ENCODE results near the gene DPF3. TPM values are rescaled to one million over a fixed set of nuclear protein-coding genes. Genes with fewer than 3 reads are reported as not detected.

Gene DPF3
- total and polyA plus RNA-seq, 2 donors (not counting 1 experiment from before 2014, with no cell fraction given): 7.6 to 13.7 TPM

DNA sequence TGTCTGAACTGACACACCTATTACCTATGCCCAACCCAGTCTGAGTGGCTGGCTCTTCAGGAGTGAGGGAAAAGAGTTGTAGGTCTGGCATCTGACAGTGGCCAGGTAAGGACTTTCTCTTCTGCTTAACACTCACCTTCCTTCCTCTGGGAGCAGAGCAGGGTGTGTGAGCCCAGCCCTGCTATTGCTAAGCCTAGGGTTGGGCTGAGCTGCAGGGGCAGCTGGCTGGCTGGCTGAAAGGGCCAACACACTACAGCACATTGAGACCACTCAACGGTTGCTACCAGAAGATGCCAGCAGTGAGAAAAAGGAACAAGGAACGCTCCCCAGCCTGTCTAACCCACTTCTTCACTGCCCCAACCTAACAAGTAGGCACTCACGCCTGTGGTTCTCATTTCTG is 201.2 kb downstream of the DPF3 start:
- Histone ChIP-seq H2AFZ (ENCODE audit: low read length) (no peak overlapping the region), H4K20me1 (ENCODE audit: control insufficient read depth, extremely low read depth, insufficient read depth, low read length) (no peaks in the 10 kb centered on the region)
- TF ChIP-seq, protein P1, sequence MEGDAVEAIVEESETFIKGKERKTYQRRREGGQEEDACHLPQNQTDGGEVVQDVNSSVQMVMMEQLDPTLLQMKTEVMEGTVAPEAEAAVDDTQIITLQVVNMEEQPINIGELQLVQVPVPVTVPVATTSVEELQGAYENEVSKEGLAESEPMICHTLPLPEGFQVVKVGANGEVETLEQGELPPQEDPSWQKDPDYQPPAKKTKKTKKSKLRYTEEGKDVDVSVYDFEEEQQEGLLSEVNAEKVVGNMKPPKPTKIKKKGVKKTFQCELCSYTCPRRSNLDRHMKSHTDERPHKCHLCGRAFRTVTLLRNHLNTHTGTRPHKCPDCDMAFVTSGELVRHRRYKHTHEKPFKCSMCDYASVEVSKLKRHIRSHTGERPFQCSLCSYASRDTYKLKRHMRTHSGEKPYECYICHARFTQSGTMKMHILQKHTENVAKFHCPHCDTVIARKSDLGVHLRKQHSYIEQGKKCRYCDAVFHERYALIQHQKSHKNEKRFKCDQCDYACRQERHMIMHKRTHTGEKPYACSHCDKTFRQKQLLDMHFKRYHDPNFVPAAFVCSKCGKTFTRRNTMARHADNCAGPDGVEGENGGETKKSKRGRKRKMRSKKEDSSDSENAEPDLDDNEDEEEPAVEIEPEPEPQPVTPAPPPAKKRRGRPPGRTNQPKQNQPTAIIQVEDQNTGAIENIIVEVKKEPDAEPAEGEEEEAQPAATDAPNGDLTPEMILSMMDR (conservative IDR thresholded peaks at IDR 0.05 in 1 of 2, IDR thresholded peaks at IDR 0.05 in 1 of 2; ENCODE audit: low read depth in 1 of 2, low read length in 2 of 2): no peak
- TF ChIP-seq EZH2 (IDR thresholded peaks at IDR 0.05; ENCODE audit: low read length, missing control alignments): no peak

GRCh38 chr14:72690324-72690723 is 203.6 kb downstream of the DPF3 start:
- Histone ChIP-seq H3K4me2 (ENCODE audit: extremely low read depth, insufficient read depth, low read length) (no peak overlapping the region), H3K9ac (ENCODE audit: insufficient read depth, low read length) (no peak overlapping the region), H3K27me3 (ENCODE audit: control insufficient read depth, insufficient read depth, low read length) (no peaks in the 10 kb centered on the region), H3K79me2 (ENCODE audit: control insufficient read depth, insufficient read depth, low read length) (no peaks in the 10 kb centered on the region), H3K4me1 (ENCODE audit: control insufficient read depth, extremely low read depth, insufficient read depth, low read length) (peaks cover 3% of the 10 kb centered on the region), H4K20me1 (ENCODE audit: control insufficient read depth, extremely low read depth, insufficient read depth, low read length) (no peaks in the 10 kb centered on the region), H3K9me3 (ENCODE audit: control insufficient read depth, insufficient read depth, low read depth, low read length) (no peaks in the 10 kb centered on the region), H3K27ac (ENCODE audit: insufficient read depth, low read length) (no peak overlapping the region), H2AFZ (ENCODE audit: low read length) (no peak overlapping the region), H3K36me3 (ENCODE audit: control insufficient read depth, insufficient read depth, low read length) (peaks cover 15% of the 10 kb centered on the region), H3K4me3 (replicated peaks in 1 of 4; ENCODE audit: control extremely low read depth in 1 of 4, insufficient read depth in 1 of 4, low read depth in 3 of 4, low read length in 4 of 4) (no peak overlapping the region)
- no peak for TF ChIP-seq EZH2 (IDR thresholded peaks at IDR 0.05; ENCODE audit: low read length, missing control alignments)
- TF ChIP-seq, protein P1 (conservative IDR thresholded peaks at IDR 0.05 in 1 of 2, IDR thresholded peaks at IDR 0.05 in 1 of 2; ENCODE audit: low read depth in 1 of 2, low read length in 2 of 2): no peak
- DNase-seq (ENCODE audit: low read depth in 2 of 2): no peak

More for the DNA sequence above, 201.2 kb downstream of the DPF3 start:
- no peak overlapping the region for H3K27ac ChIP-seq (ENCODE audit: insufficient read depth, low read length)
- H3K36me3 ChIP-seq (ENCODE audit: control insufficient read depth, insufficient read depth, low read length): peaks cover 15% of the 10 kb centered on the region
- no peaks in the 10 kb centered on the region for H3K4me1 ChIP-seq (ENCODE audit: control insufficient read depth, extremely low read depth, insufficient read depth, low read length)
- no peak overlapping the region for H3K9ac ChIP-seq (ENCODE audit: insufficient read depth, low read length)
- no peak for DNase-seq (ENCODE audit: low read depth in 2 of 2)
- no peaks in the 10 kb centered on the region for H3K27me3 ChIP-seq (ENCODE audit: control insufficient read depth, insufficient read depth, low read length)
- no peak overlapping the region for H3K4me2 ChIP-seq (ENCODE audit: extremely low read depth, insufficient read depth, low read length)
- H3K9me3 ChIP-seq (ENCODE audit: control insufficient read depth, insufficient read depth, low read depth, low read length): no peaks in the 10 kb centered on the region
- H3K4me3 ChIP-seq (replicated peaks in 1 of 4; ENCODE audit: control extremely low read depth in 1 of 4, insufficient read depth in 1 of 4, low read depth in 3 of 4, low read length in 4 of 4): no peak overlapping the region
- no peaks in the 10 kb centered on the region for H3K79me2 ChIP-seq (ENCODE audit: control insufficient read depth, insufficient read depth, low read length)

- Histone ChIP-seq H4K20me1 (ENCODE audit: control insufficient read depth, extremely low read depth, insufficient read depth, low read length) (no peaks in the 10 kb centered on the region), H3K27me3 (ENCODE audit: control insufficient read depth, insufficient read depth, low read length) (no peaks in the 10 kb centered on the region), H3K4me2 (ENCODE audit: extremely low read depth, insufficient read depth, low read length) (no peak overlapping the region), H3K27ac (ENCODE audit: insufficient read depth, low read length) (no peak overlapping the region), H2AFZ (ENCODE audit: low read length) (no peak overlapping the region), H3K36me3 (ENCODE audit: control insufficient read depth, insufficient read depth, low read length) (peaks cover 15% of the 10 kb centered on the region), H3K79me2 (ENCODE audit: control insufficient read depth, insufficient read depth, low read length) (no peaks in the 10 kb centered on the region), H3K9me3 (ENCODE audit: control insufficient read depth, insufficient read depth, low read depth, low read length) (no peaks in the 10 kb centered on the region), H3K9ac (ENCODE audit: insufficient read depth, low read length) (no peak overlapping the region), H3K4me1 (ENCODE audit: control insufficient read depth, extremely low read depth, insufficient read depth, low read length) (peaks cover 3% of the 10 kb centered on the region), H3K4me3 (replicated peaks in 1 of 4; ENCODE audit: control extremely low read depth in 1 of 4, insufficient read depth in 1 of 4, low read depth in 3 of 4, low read length in 4 of 4) (no peak overlapping the region)
- DNase-seq (ENCODE audit: low read depth in 2 of 2): no peak
- TF ChIP-seq, protein P1 (conservative IDR thresholded peaks at IDR 0.05 in 1 of 2, IDR thresholded peaks at IDR 0.05 in 1 of 2; ENCODE audit: low read depth in 1 of 2, low read length in 2 of 2): no peak
- TF ChIP-seq EZH2 (IDR thresholded peaks at IDR 0.05; ENCODE audit: low read length, missing control alignments): no peak
Observed at GRCh38 chr14:72688990-72689671, 204.8 kb downstream of the DPF3 start.

Measured in fibroblast of lung (primary cell).